Cardiac septum (tissue), 1 donor: Measurements from ENCODE around the gene GDPD2. TPM values are rescaled to one million over a fixed set of nuclear protein-coding genes. Genes with fewer than 3 reads are reported as not detected.

Source experiments
- DNase-seq: peaks from one replicate; pipeline ENCODE4 v3.0.0-alpha.2; 2020; ENCODE audit warnings: low spot score
- intact Hi-C: fragments of 100-400 bp; cut with DNase I; formaldehyde crosslinking; loops from one replicate; pipeline ENCODE4 v1.14.0; 2022
- total RNA-seq: library from RNA; stranded (reverse); fragmentation: NEBNext Ultra II Directional; extraction: Animal tissue kit (Norgen Biotek cat#: 25700); gene quantifications from one replicate; pipeline ENCODE4 v1.2.1, GENCODE V29; 2021
- donor health status: DM: no; HTN: no; CAD: no.

GDPD2 gene
- total RNA-seq, 1 donor from 2014 or later, result not detected

DNA sequence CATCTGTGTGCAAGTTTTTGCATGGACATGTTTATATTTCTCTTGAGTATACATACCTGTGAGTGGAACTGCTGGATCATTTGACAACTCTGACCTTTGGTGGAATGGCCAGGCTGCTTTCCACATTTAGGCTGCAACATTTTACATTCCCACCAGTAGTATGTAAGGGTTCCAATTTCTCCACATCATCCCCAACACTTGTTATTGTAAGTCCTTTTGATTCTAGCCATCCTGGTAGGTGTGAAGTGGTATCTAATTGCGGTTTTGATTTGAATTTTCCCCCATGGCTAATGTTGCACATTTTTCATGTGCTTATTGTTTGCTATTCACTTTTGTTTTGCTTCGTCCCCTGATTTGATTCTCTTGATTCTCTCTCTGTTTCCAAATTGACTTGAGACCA lies 37.9 kb downstream of the GDPD2 start:
- DNase-seq, result no peak
- intact Hi-C loops, result no loop called here

DNA sequence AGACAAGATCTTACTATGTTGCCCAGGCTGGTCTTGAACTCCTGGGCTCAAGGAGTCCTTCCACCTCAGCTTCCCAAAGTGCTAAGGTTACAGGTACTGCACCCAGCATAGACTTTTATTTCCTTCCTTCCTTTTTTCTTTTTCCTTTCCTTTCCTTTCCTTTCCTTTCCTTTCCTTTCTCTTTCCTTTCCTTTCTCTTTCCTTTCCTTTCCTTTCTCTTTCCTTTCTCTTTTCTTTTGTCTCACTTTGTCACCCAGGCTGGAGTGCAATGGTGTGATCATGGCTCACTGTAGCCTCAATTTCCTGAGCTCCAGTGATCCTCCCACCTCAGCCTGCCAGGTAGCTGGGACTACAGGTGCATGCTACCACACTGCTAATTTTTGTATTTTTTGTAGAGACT lies 40.9 kb downstream of the GDPD2 start:
- no peak for DNase-seq
- intact Hi-C loops, result no loop called here

DNA sequence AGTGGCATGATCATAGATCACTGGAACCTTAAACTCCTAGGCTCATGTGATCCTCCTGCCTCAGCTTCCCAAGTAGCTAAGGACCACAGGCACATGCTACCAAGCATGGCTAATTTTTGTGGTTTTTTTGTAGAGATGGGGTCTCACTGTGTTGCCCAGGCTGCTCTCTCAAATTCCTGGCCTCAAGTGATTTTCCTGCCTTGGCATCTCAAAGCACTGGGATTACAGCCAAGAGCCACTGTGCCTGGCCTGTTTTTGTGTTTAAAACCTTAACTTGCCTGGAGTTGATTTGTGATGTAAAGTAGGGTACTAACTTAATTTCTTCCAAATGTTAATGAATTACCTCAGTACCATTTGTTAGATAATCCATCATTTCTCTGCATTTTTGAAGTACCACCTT lies 43.9 kb downstream of the GDPD2 start:
- intact Hi-C loops, result no loop called here
- no peak for DNase-seq

DNA sequence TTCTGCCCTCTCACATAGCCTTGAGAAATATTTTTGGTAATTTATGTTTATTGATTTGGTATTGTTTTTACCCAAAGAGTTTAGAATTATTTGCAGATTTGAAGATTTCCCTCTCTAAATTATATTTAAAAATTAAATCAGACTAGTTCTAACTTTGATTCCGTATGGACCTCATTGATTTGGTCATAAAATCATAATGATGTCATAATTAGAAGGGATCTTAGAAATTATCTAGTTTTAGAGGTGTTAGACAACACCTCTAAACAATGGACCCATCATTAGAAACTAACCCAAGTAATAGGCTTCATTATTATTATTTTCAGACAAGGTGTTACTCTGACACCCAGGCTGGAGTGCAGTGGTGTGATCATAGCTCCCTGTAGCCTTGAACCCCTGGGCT lies 45.6 kb downstream of the GDPD2 start:
- intact Hi-C loops, result no loop called here
- DNase-seq, result no peak

DNA sequence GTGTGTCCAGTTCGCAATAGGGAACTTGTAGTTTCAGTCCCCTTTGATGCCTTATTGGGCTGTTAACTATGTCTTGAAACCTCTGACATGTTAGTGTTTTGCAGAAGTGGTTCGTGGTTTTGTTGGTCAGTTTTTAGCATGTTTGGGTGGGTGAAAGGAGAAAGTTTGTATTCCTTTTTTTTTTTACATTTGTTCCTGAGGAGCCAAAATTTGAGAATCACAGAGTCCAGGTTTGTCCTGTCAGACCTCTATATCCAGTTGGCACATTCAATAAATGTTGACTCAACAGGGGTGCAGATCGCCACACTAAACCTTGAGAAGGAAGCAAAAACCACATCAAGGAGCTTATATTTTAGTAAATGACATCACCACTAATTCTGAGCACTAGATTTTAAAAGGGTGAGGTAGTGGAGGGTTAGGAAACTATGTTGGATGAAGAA lies 47.8 kb downstream of the GDPD2 start:
- DNase-seq, result no peak
- intact Hi-C loops, result no loop called here

DNA sequence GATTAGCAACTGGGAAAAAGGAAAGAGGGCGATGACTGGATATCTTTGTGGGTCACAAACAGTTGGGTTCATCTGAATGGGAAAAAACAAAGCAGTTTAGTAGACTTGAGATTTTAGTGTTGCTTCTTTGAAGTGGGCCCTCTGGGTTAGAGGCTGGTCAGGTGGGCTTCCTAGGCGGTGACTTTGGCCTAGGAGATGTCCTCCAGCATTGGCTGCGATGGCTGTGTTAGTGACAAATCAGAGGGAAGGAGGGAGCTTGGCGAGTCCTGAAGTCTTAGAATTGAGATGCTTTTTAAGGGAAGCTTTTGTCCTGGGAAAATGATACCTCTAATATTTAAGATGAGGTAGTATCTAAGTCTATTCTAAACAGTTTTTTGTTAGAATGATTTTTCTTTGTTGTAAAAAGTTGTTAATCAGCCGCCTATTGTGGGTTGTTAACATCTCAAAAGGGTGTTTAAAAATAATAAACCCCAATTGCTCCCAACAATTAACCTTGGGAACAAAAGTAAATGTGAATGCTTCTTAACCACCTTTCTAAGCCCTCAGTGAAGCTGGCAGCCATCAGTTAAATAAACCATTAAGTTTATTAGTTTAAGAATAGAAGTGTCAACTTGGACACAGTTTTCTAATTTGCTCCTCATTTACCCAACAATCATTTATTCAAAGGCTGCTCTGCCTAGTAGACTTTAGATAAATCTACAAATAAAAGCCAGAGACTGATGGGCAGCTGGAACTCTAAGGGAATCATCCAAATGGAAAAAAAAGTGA lies 53.2 kb downstream of the GDPD2 start:
- no peak for DNase-seq
- intact Hi-C loops, result no loop called here

DNA sequence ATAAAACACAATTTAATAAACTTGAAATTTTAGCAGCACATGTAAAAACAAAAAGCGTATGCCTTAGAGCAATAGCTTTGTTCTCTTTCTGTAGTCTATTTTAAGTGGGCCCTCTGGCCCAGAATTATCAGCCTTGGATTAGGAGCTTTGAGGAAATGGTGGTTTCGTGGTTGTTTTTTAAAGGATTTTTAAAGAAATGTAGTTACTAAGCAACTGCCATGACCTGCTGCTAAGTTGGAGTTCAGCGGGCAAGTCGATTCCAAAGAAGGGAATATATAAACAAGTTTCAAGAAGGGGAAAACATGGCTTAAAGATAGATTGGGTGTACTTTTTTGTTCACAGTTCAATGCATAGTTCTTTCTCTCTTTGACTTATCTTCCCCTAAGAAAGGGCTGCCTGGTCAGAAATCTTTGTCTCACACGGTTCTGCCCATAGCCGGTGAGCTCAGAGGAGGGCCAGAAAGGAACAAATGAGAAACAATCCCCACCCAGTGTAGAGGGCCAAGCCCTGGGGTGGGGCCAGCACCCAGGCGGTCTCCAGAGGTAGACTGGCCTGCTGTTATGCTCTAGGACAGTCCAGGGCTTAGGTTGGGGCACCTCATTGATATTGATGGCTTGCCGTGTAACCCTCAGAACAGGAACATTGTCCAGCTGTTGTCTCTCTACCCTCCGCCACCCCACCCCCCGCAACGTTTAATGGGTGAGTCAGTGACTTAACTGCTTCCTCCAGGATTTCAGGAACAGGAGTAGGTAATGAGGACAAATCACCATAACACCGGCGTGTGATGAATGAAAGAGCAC lies 54.0 kb downstream of the GDPD2 start:
- no peak for DNase-seq
- intact Hi-C loops, result no loop called here

DNA sequence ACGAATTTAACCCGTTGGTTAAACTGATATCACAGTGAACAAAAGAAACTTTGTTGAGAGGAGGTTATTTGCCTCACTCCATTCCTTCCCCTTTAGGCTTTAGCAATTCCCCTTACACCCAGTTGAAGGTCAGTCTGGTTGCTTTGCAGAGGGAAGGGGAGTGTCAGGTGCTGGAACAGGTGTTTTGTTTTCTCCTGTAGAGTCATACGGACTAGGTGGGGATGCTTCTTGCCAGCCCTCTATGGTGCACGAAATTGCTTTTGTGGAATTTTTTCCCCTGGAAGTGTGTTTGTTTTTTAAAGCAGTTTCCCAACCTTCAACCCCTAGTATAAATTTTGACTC lies 54.6 kb downstream of the GDPD2 start:
- DNase-seq, result no peak
- intact Hi-C loops, result no loop called here

DNA sequence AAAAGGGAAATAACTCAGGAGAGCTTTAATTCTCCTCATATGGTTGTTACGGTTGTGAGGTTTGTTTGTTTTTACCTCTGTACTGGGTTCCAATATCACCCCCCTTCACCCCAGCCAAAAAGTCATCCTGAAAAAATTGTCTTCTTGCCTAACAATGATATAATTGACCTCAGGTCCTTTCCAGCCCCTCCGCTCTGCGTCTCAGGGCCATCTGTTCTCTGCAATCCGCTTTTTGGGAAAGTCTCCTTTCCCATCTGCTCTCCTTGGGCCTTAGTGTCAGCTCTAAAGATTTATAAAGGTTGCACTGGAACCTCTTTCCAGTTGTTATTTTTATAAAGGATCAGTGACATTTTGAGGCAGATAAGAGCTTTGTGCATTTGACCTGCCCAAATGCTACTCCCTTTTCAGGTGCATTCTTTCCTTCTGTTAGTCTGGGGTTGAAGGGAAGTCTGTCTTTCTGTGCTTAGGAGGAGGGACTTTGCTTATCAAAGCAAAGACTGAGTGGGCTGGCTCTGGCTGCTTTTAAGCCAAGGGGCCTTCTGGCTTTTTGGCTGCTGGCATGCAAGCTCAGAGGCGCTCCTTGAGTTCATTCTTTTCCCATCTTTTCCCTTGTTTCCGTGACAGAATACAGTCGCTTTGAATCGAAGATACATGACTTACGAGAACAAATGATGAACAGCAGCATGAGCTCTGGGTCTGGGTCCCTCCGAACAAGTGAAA lies 55.6 kb downstream of the GDPD2 start:
- intact Hi-C loops, result no loop called here
- DNase-seq, result no peak

DNA sequence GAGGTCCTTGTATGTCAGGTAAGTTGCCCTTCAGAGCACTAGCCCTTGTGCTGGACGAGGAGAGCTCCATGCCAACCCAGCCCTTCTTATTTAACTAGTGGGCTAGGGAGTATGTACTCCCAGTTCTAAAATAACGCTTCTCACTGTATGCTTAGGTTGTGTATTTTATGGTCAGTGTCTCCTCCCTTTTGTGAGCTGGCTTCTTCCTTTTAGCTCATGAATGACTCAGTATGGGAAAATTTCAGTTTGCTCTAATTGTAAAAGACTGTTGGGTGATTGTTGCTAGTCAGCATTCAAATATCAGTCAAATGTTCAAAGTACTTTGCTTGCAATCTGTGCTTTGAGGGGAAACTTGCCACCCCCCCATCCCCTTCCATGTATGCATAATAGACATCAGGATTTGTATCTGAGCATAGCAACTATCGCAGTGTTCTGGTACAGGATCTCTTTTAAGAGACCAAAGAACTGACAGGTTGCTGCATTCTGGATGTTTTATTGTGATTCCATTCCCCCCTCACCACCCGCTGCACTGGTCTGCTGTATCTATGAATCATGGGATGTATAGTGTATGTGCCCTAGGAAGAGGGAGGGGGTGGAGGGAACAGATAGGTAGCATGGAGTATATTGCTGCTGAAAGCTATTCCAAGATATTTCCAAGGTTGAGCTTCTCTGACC lies 56.3 kb downstream of the GDPD2 start:
- intact Hi-C loops, result no loop called here
- DNase-seq, result no peak

DNA sequence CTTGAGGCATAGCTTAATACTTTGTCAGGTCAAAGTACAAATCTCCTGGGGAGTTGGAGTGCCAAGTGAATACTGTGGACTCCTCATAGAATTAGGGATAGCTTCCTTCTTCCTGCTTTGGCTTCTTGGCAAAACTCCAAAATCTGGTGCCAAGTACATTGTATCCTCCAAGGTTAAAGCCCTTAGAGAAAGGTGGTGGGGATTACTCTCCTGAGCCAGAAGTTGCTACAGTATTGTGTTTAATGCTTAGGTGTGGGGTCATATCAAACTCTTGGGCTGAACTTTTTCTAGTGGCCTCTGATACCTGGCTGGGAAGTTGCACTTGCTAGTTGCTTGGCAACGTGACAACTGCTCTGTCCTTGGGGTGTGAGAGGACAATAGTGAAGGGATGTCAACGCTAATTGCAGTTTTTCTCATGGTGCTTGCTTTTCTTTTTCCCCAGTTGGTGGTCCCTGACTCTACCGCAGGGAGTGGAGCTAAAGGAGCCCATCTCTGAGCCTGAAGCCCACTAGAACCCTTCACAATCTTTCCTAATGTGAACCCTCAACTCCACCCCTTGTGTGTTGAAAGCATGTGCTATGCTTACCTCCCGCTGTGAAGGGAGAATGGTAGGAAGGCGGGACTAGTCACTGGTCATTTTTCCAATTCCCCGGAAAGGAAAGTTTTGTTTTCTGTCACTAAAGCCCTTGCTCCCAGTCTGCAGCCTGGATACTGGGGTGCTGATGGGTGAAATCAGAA lies 57.0 kb downstream of the GDPD2 start:
- intact Hi-C loops, result no loop called here
- no peak for DNase-seq

DNA sequence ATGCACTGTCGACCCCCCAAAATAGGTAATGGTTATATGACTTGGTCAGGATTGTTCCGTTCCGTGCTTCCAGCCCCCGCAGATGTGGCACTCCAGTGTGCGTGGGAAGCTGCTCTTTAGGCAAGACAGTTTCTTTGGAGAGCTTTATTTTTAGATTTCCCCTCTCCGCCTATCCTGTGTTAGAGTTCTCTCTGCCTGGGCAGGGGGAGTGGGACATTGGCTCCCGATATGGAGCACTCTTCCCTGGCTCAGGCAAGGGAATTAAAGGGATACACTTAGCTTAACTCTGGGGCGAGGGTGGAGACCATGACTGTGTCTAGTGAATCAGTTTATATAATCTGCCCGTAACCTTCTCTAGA lies 57.5 kb downstream of the GDPD2 start:
- intact Hi-C loops, result no loop called here
- DNase-seq, result peak; percentile 78

DNA sequence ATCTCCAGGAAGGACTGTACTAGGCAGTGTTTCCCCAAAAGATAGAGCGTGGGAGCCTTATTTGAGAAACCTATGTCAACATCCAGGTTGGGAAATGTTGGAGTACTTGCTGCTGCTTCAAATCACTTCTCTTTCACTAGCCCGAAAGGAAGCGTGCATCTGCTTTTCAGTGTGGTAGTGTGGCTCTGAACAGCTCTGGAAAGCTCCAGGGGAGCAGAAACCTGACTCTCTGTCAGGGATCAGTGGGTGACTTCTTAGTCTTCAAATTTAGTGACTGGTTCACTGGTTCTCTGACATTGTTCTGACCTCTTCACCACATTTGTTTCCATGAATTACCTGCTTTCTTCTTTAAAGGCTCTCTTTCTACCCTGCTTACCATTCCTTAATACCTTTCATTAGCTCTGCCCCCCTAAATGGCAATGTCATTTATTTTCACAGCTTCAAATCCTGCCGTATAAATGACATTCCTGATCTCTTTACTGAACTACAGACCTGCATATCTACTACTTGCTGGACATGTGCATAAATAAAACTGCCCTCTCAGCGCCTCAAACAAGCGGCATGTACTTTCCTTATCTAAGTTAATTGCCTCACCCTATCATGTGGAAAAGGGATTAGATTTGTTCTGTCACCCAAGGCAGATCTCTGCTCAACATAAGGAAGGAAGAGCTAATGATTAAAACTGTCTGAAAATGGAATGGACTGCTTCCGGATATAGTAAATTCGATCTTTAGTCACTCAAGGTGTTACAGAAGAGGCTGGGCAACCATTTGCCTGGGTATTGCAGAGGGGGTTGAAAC lies 58.6 kb downstream of the GDPD2 start:
- intact Hi-C loops, result no loop called here
- DNase-seq, result no peak

DNA sequence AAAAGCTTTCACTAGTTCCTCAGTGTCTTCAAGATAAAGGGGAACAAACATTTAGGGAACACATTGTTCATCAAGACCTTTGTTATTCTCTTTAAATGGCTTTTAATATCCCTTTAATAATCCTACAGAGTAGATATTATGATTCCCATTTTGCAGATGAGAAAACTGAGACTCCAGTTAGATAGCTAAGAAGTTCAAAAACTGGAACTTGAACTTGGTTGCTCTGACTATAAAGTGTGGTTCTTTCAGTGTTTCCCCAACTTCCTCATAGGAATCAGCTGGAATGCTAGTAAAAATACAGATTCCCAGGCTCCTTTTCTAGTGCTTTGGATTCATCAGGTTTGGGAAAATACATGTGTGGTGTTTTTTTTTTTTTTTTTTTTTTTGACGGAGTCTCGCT lies 59.2 kb downstream of the GDPD2 start:
- intact Hi-C loops, result no loop called here
- DNase-seq, result no peak

Other genes with a start within 250 kb of the GDPD2 start
- gene DGAT2L6, start 245.8 kb upstream of the GDPD2 start, total RNA-seq, result not detected
- not detected for gene AWAT1, start 188.7 kb upstream of the GDPD2 start, total RNA-seq
- 0.24 TPM for gene P2RY4, start 163.1 kb upstream of the GDPD2 start, total RNA-seq
- not detected for gene ARR3, start 155.0 kb upstream of the GDPD2 start, total RNA-seq
- gene RAB41, start 141.1 kb upstream of the GDPD2 start, total RNA-seq, result not detected
- 32.7 TPM for gene PDZD11, start 133.4 kb upstream of the GDPD2 start, total RNA-seq
- 0.38 TPM for gene KIF4A, start 133.2 kb upstream of the GDPD2 start, total RNA-seq
- 10.9 TPM for gene DLG3, start 21.5 kb downstream of the GDPD2 start, total RNA-seq